OCI-LY3 (cell line): Measurements from ENCODE around the gene APOBR.
"Not testable (repeated sequence)": the region's sequence is repeated elsewhere in the genome, so short reads cannot be mapped to it uniquely, and the experiment has no call there.

Source experiments
- H2AFZ ChIP-seq: fragments of 200-600, 300-600 bp; shearing (Covaris generic); 2 replicates; pipeline ENCODE4 v1.6.0; 2014; ENCODE audit warnings: antibody characterized with exemption, low read depth, low read length
- H3K27ac ChIP-seq: fragments of 200-600, 300-600 bp; sonication (generic); 2 replicates; pipeline ENCODE4 v1.5.1; 2014; ENCODE audit warnings: mild to moderate bottlenecking, low read length, moderate library complexity, mixed read lengths
- H3K27me3 ChIP-seq: fragments of 200-600, 300-600 bp; sonication (generic); 2 replicates; pipeline ENCODE4 v1.6.1; 2014; ENCODE audit warnings: low read depth, low read length, mixed read lengths
- H3K36me3 ChIP-seq: fragments of 200-600, 300-600 bp; sonication (generic); replicated peaks from 2 replicates; pipeline ENCODE3; 2014; ENCODE audit warnings: low read depth, low read length, mixed read lengths
- H3K4me1 ChIP-seq: fragments of 300-600, 200-600 bp; sonication (generic); 2 replicates; pipeline ENCODE4 v1.6.1; 2014; ENCODE audit warnings: low read length, mixed read lengths
- H3K4me2 ChIP-seq: fragments of 200-600, 300-600 bp; sonication (generic); 2 replicates; pipeline ENCODE4 v1.6.1; 2014; ENCODE audit warnings: low read length, mixed read lengths
- H3K4me3 ChIP-seq: fragments of 300-600, 200-600 bp; sonication (generic); 2 replicates; pipeline ENCODE4 v1.5.1; 2014; ENCODE audit warnings: antibody characterized with exemption, mild to moderate bottlenecking, low read length, moderate library complexity
- H3K79me2 ChIP-seq: fragments of 300-600, 200-600 bp; shearing (Covaris generic); 2 replicates; pipeline ENCODE4 v1.6.1; 2014; ENCODE audit warnings: mild to moderate bottlenecking, low read length, mixed read lengths
- H3K9ac ChIP-seq: fragments of 300-600, 200-600 bp; shearing (Covaris generic); 2 replicates; pipeline ENCODE4 v1.6.0; 2014; ENCODE audit warnings: mild to moderate bottlenecking, low read length, moderate library complexity
- H3K9me3 ChIP-seq: fragments of 200-600, 300-600 bp; shearing (Covaris generic); 2 replicates; pipeline ENCODE4 v1.6.1; 2014; ENCODE audit warnings: low read length, mixed read lengths; ENCODE audit not compliant: insufficient read depth
- H4K20me1 ChIP-seq: fragments of 200-600, 300-600 bp; sonication (generic); 2 replicates; pipeline ENCODE4 v1.6.1; 2016; ENCODE audit warnings: low read length, mixed read lengths; ENCODE audit not compliant: insufficient read depth
- CTCF ChIP-seq: fragments of 200-600, 300-600 bp; sonication (generic); IDR thresholded peaks from 2 replicates; pipeline ENCODE4 v1.5.1; 2014; ENCODE audit warnings: antibody characterized with exemption, low read length, low read depth
- EZH2phosphoT487 ChIP-seq: fragments of 200-600 bp; shearing (Covaris generic); IDR thresholded peaks from 2 replicates; pipeline ENCODE4 v1.6.1; 2018; ENCODE audit warnings: antibody characterized with exemption, mixed run types, low read depth

Gene APOBR, protein sequence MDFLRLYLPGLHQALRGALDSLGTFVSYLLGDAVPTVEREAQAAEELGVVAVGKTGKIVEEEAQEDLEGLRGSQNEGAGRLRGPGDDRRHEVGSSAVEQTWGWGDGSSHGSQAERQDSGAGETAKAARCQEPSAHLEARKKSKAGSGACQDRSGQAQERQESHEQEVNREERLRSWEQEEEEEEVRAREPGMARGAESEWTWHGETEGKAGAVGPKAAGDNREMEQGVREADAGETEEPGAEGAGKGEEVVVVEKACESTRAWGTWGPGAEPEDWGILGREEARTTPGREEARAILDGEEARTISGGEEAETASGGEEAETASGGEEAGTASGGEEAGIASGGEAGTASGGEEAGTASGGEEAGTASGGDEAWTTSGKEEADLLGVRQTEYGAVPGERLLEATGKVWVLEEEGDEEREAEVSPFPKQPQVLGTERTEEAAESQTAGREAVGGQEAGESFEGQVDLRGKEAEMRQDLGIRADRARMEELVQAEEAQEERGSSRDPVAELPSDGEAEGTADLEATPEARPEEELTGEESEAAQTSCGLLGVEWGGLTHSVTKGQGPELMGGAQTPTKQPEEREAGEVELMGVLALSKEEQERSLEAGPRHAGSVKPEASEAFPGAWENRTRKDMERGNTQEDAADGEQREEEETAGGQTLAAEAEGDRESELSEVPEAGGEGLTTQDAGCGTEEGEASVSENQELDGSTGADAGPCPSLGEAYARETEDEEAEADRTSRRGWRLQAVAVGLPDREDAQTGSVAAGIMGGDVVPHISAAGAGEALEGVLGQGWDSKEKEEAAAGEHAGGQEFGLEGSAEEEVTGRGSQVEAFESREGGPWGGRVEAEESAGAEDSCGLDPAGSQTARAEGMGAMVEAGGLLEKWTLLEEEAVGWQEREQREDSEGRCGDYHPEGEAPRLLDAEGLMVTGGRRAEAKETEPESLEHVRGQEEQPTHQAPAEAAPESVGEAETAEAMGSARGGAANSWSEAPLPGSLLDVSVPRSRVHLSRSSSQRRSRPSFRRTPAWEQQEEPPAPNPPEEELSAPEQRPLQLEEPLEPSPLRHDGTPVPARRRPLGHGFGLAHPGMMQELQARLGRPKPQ

GRCh38 chr16:28494121-28494851 is at the start of gene APOBR:
TSS of gene APOBR (plus strand) at chr16:28494643. CDS start at chr16:28494682, 39 bp downstream.
- Histone ChIP-seq H3K4me1 (peaks cover 29% of the 10 kb centered on the region), H3K4me3 (peak within 1 kb of the TSS; percentile 75), H3K27me3 (no peaks in the 10 kb centered on the region), H3K27ac (peak within 1 kb of the TSS; percentile 96), H4K20me1 (no peaks in the 10 kb centered on the region), H3K9ac (peak within 1 kb of the TSS; percentile 87), H3K9me3 (no peaks in the 10 kb centered on the region), H2AFZ (no peak within 1 kb of the TSS), H3K4me2 (peak within 1 kb of the TSS; percentile 99), H3K79me2 (no peaks in the 10 kb centered on the region), H3K36me3 (peaks cover 9% of the 10 kb centered on the region)
- TF ChIP-seq CTCF (no peak), EZH2phosphoT487 (no peak)

GRCh38 chr16:28446388-28446787 is 48.1 kb upstream of the APOBR start:
- not testable (repeated sequence) for H3K9me3 ChIP-seq, H3K4me3 ChIP-seq, H3K27me3 ChIP-seq, H3K4me1 ChIP-seq, H3K27ac ChIP-seq, H3K4me2 ChIP-seq, H3K79me2 ChIP-seq, H4K20me1 ChIP-seq, H3K36me3 ChIP-seq, H3K9ac ChIP-seq, H2AFZ ChIP-seq

GRCh38 chr16:28447081-28447480 is 47.4 kb upstream of the APOBR start:
- H3K4me1 ChIP-seq, H3K9ac ChIP-seq: not testable (repeated sequence)

GRCh38 chr16:28473714-28474265 is 20.7 kb upstream of the APOBR start:
- Histone ChIP-seq H3K4me3 (no peak overlapping the region), H4K20me1 (no peaks in the 10 kb centered on the region), H3K9me3 (no peaks in the 10 kb centered on the region), H3K79me2 (no peaks in the 10 kb centered on the region), H3K4me2 (peak overlapping the region; percentile 12), H3K27ac (no peak overlapping the region), H2AFZ (no peak overlapping the region), H3K4me1 (peaks cover 10% of the 10 kb centered on the region), H3K9ac (no peak overlapping the region), H3K36me3 (peaks cover 9% of the 10 kb centered on the region), H3K27me3 (no peaks in the 10 kb centered on the region)
- TF ChIP-seq CTCF (no peak), EZH2phosphoT487 (no peak)

More at GRCh38 chr16:28447081-28447480, 47.4 kb upstream of the APOBR start:
- not testable (repeated sequence) for H3K4me3 ChIP-seq, H3K36me3 ChIP-seq, H2AFZ ChIP-seq, H3K4me2 ChIP-seq, H3K9me3 ChIP-seq, H4K20me1 ChIP-seq, H3K27me3 ChIP-seq, H3K27ac ChIP-seq, H3K79me2 ChIP-seq
